Liver (tissue), 9 donors: Measurements from ENCODE around the gene MPST. TPM values are rescaled to one million over a fixed set of nuclear protein-coding genes. Genes with fewer than 3 reads are reported as not detected.

Experiments
- DNase-seq: peaks from one replicate; pipeline ENCODE4 v3.0.0-alpha.2; 2017; ENCODE audit warnings: low spot score
- H3K27ac ChIP-seq, 2 donors: one replicate each; pipeline ENCODE4 v1.7.0; 2013; ENCODE audit warnings: inconsistent platforms in 2 of 2, low read length in 2 of 2, control low read depth in 1 of 2, low read depth in 1 of 2, mild to moderate bottlenecking in 1 of 2
- H3K27me3 ChIP-seq, 4 donors: one replicate each; pipeline versions ENCODE4 v1.6.1 to v1.7.0; 2013; ENCODE audit warnings: low read length in 3 of 4, inconsistent platforms in 1 of 4, mild to moderate bottlenecking in 1 of 4, moderate library complexity in 1 of 4; ENCODE audit not compliant: control insufficient read depth in 4 of 4, insufficient read depth in 4 of 4
- H3K36me3 ChIP-seq, 4 donors: one replicate each; pipeline versions ENCODE4 v1.6.1 to v1.7.0; 2013; ENCODE audit warnings: low read length in 3 of 4, mild to moderate bottlenecking in 3 of 4, low read depth in 1 of 4, moderate library complexity in 1 of 4; ENCODE audit not compliant: control insufficient read depth in 4 of 4, insufficient read depth in 3 of 4
- H3K4me1 ChIP-seq, 4 donors: one replicate each; pipeline versions ENCODE4 v1.6.1 to v1.7.0; 2013; ENCODE audit warnings: low read length in 3 of 4, mild to moderate bottlenecking in 3 of 4, moderate library complexity in 1 of 4; ENCODE audit not compliant: control insufficient read depth in 4 of 4, insufficient read depth in 4 of 4
- H3K4me3 ChIP-seq, 3 donors: one replicate each; pipeline versions ENCODE4 v1.6.1 to v1.7.0; 2013; ENCODE audit warnings: low read length in 3 of 3, control low read depth in 1 of 3, low read depth in 1 of 3, mild to moderate bottlenecking in 1 of 3
- H3K9ac ChIP-seq, 2 donors: one replicate each; pipeline ENCODE4 v1.7.0; 2013; ENCODE audit warnings: low read length in 2 of 2, mild to moderate bottlenecking in 2 of 2, moderate library complexity in 2 of 2, control low read depth in 1 of 2, low read depth in 1 of 2
- H3K9me3 ChIP-seq, 4 donors: one replicate each; pipeline versions ENCODE4 v1.6.1 to v1.7.0; 2013; ENCODE audit warnings: low read length in 3 of 4; ENCODE audit not compliant: control insufficient read depth in 4 of 4
- EGR1 ChIP-seq, 2 donors: IDR thresholded peaks; 2 replicates each; pipeline ENCODE4 v1.6.1; 2016 to 2018; ENCODE audit warnings: antibody characterized with exemption in 2 of 2, low read depth in 2 of 2
- FOXA1 ChIP-seq: IDR thresholded peaks from 2 replicates; pipeline ENCODE4 v1.6.1; 2016; ENCODE audit warnings: antibody characterized with exemption
- FOXA2 ChIP-seq: IDR thresholded peaks from 2 replicates; pipeline ENCODE4 v1.6.1; 2016; ENCODE audit warnings: antibody characterized with exemption
- GABPA ChIP-seq, 2 donors: IDR thresholded peaks in 1 of 2; conservative IDR thresholded peaks in 1 of 2; 2 replicates each; pipeline ENCODE4 v1.6.1; 2016; ENCODE audit warnings: antibody characterized with exemption in 2 of 2, mild to moderate bottlenecking in 1 of 2, moderate library complexity in 1 of 2
- HNF4A ChIP-seq, 2 donors: conservative IDR thresholded peaks; 2 replicates each; pipeline ENCODE4 v1.6.1; 2016; ENCODE audit warnings: antibody characterized with exemption in 2 of 2, mild to moderate bottlenecking in 2 of 2
- HNF4G ChIP-seq: IDR thresholded peaks from 2 replicates; pipeline ENCODE4 v1.6.1; 2016; ENCODE audit warnings: antibody characterized with exemption
- JUND ChIP-seq, 2 donors: IDR thresholded peaks; 2 replicates each; pipeline ENCODE4 v1.6.1; 2016; ENCODE audit warnings: antibody characterized with exemption in 2 of 2
- MAX ChIP-seq: IDR thresholded peaks from 2 replicates; pipeline ENCODE4 v1.6.1; 2016; ENCODE audit warnings: antibody characterized with exemption
- NR2F2 ChIP-seq: IDR thresholded peaks from 2 replicates; pipeline ENCODE4 v1.6.1; 2016; ENCODE audit warnings: antibody characterized with exemption
- RAD21 ChIP-seq, 2 donors: IDR thresholded peaks; 2 replicates each; pipeline ENCODE4 v1.6.1; 2016; ENCODE audit warnings: antibody characterized with exemption in 2 of 2, mild to moderate bottlenecking in 2 of 2
- REST ChIP-seq: IDR thresholded peaks from 2 replicates; pipeline ENCODE4 v1.6.1; 2016; ENCODE audit warnings: antibody characterized with exemption, mild to moderate bottlenecking
- RXRA ChIP-seq, 2 donors: IDR thresholded peaks; 2 replicates each; pipeline ENCODE4 v1.6.1; 2017 to 2018; ENCODE audit warnings: antibody characterized with exemption in 2 of 2, mild to moderate bottlenecking in 1 of 2
- SP1 ChIP-seq: IDR thresholded peaks from 2 replicates; pipeline ENCODE4 v1.6.1; 2018; ENCODE audit warnings: antibody characterized with exemption, mild to moderate bottlenecking
- TAF1 ChIP-seq: conservative IDR thresholded peaks from 2 replicates; pipeline ENCODE4 v1.6.1; 2016; ENCODE audit warnings: antibody characterized with exemption, mild to moderate bottlenecking
- YY1 ChIP-seq: IDR thresholded peaks from 2 replicates; pipeline ENCODE4 v1.6.1; 2016; ENCODE audit warnings: antibody characterized with exemption, mild to moderate bottlenecking
- WGBS: extraction: QIAGEN DNeasy Blood & Tissue Kit; methylation state at CpG from one replicate; pipeline ENCODE4 v1.1.7; 2013; 5-methylcytosine and 5-hydroxymethylcytosine counted together
- polyA plus RNA-seq, 2 donors: library from polyadenylated mRNA; stranded (reverse) in 1 of 2; unstranded in 1 of 2; fragments of 200-250 nt in 1 of 2; fragments of >200 nt in 1 of 2; fragmentation: Nextera tagmentation in 1 of 2; extraction: Ambion mirVana in 1 of 2; gene quantifications; one replicate each; pipeline versions ENCODE4 v1.2.1 to v1.2.3, GENCODE V29; 2013 to 2015
- total RNA-seq, 2 donors: library from RNA; depleted of rRNA; stranded (reverse); fragments of >200 nt; gene quantifications; one replicate each; pipeline ENCODE4 v1.2.3, GENCODE V29; 2014
- TF ChIP-seq, protein P1 (sequence below): fragments of 150-350 bp; IDR thresholded peaks from 2 replicates; pipeline ENCODE4 v1.5.1; 2017; ENCODE audit warnings: improper control_type of control experiment, low read depth, low read length; ENCODE audit not compliant: missing input control
- TF ChIP-seq, protein P2 (sequence below): IDR thresholded peaks from 2 replicates; pipeline ENCODE4 v1.6.1; 2016; ENCODE audit warnings: antibody characterized with exemption
- TF ChIP-seq, protein P3 (sequence below): IDR thresholded peaks from 2 replicates; pipeline ENCODE4 v1.6.1; 2016; ENCODE audit warnings: antibody characterized with exemption
- donor health status: healthy.
- donor health status: healthy.
- donor health status: healthy.
- donor health status: healthy.
- donor health status: healthy.

The MPST gene
- total and polyA plus RNA-seq, 4 donors: 124 to 277 (median 199) TPM

DNA sequence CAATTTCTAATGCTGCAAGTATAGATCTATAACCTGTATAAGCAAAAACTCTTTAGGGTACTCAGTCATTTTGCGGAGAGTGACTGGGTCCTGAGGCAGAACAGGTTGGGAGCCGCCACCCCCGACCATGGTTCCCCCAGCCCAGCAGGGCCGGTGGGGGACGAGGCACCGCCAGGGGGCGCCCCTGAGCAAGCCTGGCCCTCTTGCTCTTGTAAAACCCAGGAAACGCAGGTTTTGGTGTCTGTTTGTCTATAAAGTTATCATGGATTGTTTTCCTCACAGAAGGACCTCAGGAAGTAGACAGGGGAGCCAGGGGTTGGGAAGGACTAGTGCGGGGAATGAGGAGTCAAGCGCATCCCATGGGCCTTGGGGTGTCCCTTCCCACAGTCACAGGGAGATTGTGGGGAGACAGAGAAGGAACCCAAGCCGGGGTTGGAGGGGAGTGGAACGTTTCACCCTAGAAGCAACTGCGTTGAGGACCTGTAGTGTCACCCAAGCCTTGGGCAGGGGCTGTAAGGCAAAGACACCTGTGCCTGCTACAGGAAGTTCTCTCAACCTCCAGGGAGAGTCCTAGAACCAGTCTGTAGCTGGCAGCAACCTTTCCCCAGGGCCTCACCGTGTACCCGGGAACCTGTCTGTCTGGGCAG lies 58.4 kb downstream of the MPST start:
- H3K4me1 ChIP-seq: peaks cover 0 to 2% (median 0%) of the 10 kb centered on the region in 4 donors
- no peaks in the 10 kb centered on the region for H3K27me3 ChIP-seq
- 36% methylated on average over 15 of the region's 15 CpGs for WGBS
- no peak overlapping the region for H3K27ac ChIP-seq
- peaks cover 3 to 37% (median 11%) of the 10 kb centered on the region in 4 donors for H3K36me3 ChIP-seq
- peak; percentile 83 for DNase-seq
- H3K9ac ChIP-seq: no peak overlapping the region
- TF ChIP-seq TAF1: no peak
- TF ChIP-seq HNF4G: no peak
- peak; percentile 90 to 94 for TF ChIP-seq RAD21 (IDR thresholded peaks at IDR 0.05)
- TF ChIP-seq FOXA2: no peak
- no peak for TF ChIP-seq EGR1 (IDR thresholded peaks at IDR 0.05; ENCODE audit: low read depth in 2 of 2)
- TF ChIP-seq, protein P1, sequence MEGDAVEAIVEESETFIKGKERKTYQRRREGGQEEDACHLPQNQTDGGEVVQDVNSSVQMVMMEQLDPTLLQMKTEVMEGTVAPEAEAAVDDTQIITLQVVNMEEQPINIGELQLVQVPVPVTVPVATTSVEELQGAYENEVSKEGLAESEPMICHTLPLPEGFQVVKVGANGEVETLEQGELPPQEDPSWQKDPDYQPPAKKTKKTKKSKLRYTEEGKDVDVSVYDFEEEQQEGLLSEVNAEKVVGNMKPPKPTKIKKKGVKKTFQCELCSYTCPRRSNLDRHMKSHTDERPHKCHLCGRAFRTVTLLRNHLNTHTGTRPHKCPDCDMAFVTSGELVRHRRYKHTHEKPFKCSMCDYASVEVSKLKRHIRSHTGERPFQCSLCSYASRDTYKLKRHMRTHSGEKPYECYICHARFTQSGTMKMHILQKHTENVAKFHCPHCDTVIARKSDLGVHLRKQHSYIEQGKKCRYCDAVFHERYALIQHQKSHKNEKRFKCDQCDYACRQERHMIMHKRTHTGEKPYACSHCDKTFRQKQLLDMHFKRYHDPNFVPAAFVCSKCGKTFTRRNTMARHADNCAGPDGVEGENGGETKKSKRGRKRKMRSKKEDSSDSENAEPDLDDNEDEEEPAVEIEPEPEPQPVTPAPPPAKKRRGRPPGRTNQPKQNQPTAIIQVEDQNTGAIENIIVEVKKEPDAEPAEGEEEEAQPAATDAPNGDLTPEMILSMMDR: peak; percentile 86
- no peak overlapping the region for H3K4me3 ChIP-seq
- H3K9me3 ChIP-seq: no peaks in the 10 kb centered on the region

- Histone ChIP-seq H3K4me3 (no peak overlapping the region), H3K27me3 (no peaks in the 10 kb centered on the region), H3K27ac (no peak overlapping the region), H3K9ac (no peak overlapping the region), H3K4me1 (peaks cover 0 to 2% (median 0%) of the 10 kb centered on the region in 4 donors), H3K9me3 (no peaks in the 10 kb centered on the region), H3K36me3 (peaks cover 2 to 35% (median 9%) of the 10 kb centered on the region in 4 donors)
- TF ChIP-seq EGR1 (IDR thresholded peaks at IDR 0.05; ENCODE audit: low read depth in 2 of 2) (no peak), TAF1 (no peak), HNF4A (conservative IDR thresholded peaks at IDR 0.05) (no peak), JUND (IDR thresholded peaks at IDR 0.05) (no peak), RAD21 (IDR thresholded peaks at IDR 0.05) (no peak), SP1 (no peak), REST (no peak), MAX (no peak), FOXA2 (no peak), FOXA1 (no peak), RXRA (IDR thresholded peaks at IDR 0.05) (no peak), GABPA (IDR thresholded peaks at IDR 0.05 in 1 of 2, conservative IDR thresholded peaks at IDR 0.05 in 1 of 2) (no peak), YY1 (no peak), NR2F2 (no peak), HNF4G (no peak)
- TF ChIP-seq, protein P2, sequence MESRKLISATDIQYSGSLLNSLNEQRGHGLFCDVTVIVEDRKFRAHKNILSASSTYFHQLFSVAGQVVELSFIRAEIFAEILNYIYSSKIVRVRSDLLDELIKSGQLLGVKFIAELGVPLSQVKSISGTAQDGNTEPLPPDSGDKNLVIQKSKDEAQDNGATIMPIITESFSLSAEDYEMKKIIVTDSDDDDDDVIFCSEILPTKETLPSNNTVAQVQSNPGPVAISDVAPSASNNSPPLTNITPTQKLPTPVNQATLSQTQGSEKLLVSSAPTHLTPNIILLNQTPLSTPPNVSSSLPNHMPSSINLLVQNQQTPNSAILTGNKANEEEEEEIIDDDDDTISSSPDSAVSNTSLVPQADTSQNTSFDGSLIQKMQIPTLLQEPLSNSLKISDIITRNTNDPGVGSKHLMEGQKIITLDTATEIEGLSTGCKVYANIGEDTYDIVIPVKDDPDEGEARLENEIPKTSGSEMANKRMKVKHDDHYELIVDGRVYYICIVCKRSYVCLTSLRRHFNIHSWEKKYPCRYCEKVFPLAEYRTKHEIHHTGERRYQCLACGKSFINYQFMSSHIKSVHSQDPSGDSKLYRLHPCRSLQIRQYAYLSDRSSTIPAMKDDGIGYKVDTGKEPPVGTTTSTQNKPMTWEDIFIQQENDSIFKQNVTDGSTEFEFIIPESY: no peak
- TF ChIP-seq, protein P3, sequence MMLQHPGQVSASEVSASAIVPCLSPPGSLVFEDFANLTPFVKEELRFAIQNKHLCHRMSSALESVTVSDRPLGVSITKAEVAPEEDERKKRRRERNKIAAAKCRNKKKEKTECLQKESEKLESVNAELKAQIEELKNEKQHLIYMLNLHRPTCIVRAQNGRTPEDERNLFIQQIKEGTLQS: no peak
- TF ChIP-seq, protein P1: no peak
- no peak for DNase-seq
- WGBS: 75% methylated on average over 5 of the region's 5 CpGs
Observed at GRCh38 chr22:37079158-37079557, 59.6 kb downstream of the MPST start.
